OCI-LY7 (cell line): Measurements from ENCODE around the gene STXBP3. TPM values are rescaled to one million over a fixed set of nuclear protein-coding genes. Genes with fewer than 3 reads are reported as not detected.

Experiments used
- BruUV-seq: library from RNA; stranded (reverse); fragments of 400-500 nt; replicated peaks from 2 replicates; lab custom pipeline; 2021; lab: Mats Ljungman, UMichigan
- CTCF ChIA-PET: fragments of 300-600 bp; sonication (Branson Sonifier 250); formaldehyde crosslinking; loops from one replicate; lab custom pipeline; 2022; ENCODE audit warnings: antibody characterized with exemption; ENCODE audit not compliant: unreplicated experiment; lab: Charles Lee
- POLR2A ChIA-PET: fragments of 300-600 bp; sonication (Branson Sonifier 250); formaldehyde crosslinking; loops from one replicate; lab custom pipeline; 2022; ENCODE audit warnings: antibody characterized with exemption; lab: Charles Lee
- DNase-seq: peaks from one replicate; pipeline ENCODE4 v3.0.0-alpha.2; 2015; ENCODE audit warnings: low spot score
- H2AFZ ChIP-seq: fragments of 200-600 bp; sonication (generic), shearing (Covaris generic); 2 replicates; pipeline ENCODE4 v1.6.1; 2014; ENCODE audit warnings: mild to moderate bottlenecking, antibody characterized with exemption, low read length, moderate library complexity
- H3K27ac ChIP-seq: fragments of 200-600 bp; sonication (generic); 2 replicates; pipeline ENCODE4 v1.5.1; 2014; ENCODE audit warnings: mixed run types, low read depth, mild to moderate bottlenecking, moderate library complexity, low read length, inconsistent platforms; ENCODE audit not compliant: poor library complexity, severe bottlenecking
- H3K36me3 ChIP-seq: fragments of 200-600 bp; sonication (generic); 2 replicates; pipeline ENCODE4 v1.6.1; 2014; ENCODE audit warnings: mild to moderate bottlenecking, antibody characterized with exemption, low read length, moderate library complexity, mixed read lengths; ENCODE audit not compliant: insufficient read depth
- H3K4me1 ChIP-seq: fragments of 200-600 bp; sonication (generic); 2 replicates; pipeline ENCODE4 v1.5.1; 2014; ENCODE audit warnings: mild to moderate bottlenecking, low read length; ENCODE audit not compliant: insufficient read depth, poor library complexity, severe bottlenecking
- H3K4me2 ChIP-seq: fragments of 200-600 bp; sonication (generic); 2 replicates; pipeline ENCODE4 v1.6.1; 2014; ENCODE audit warnings: mild to moderate bottlenecking, low read length
- H3K4me3 ChIP-seq: fragments of 200-600 bp; sonication (generic); 2 replicates; pipeline ENCODE4 v1.5.1; 2014; ENCODE audit warnings: mild to moderate bottlenecking, low read depth, low read length; ENCODE audit not compliant: poor library complexity, severe bottlenecking
- H3K79me2 ChIP-seq: fragments of 200-600 bp; sonication (generic); 2 replicates; pipeline ENCODE4 v1.6.1; 2016; ENCODE audit warnings: low read depth, mild to moderate bottlenecking, low read length, moderate library complexity, mixed read lengths; ENCODE audit not compliant: insufficient read depth
- H3K9me2 ChIP-seq: fragments of 200-600 bp; sonication (generic); 2 replicates; pipeline ENCODE4 v1.6.1; 2016; ENCODE audit warnings: mild to moderate bottlenecking, low read length, mixed read lengths; ENCODE audit not compliant: insufficient read depth
- H3K9me3 ChIP-seq: fragments of 200-600 bp; sonication (generic); 2 replicates; pipeline ENCODE4 v1.6.1; 2014; ENCODE audit warnings: mild to moderate bottlenecking, mixed run types, low read length, mixed read lengths
- H4K20me1 ChIP-seq: fragments of 200-600 bp; sonication (generic); 2 replicates; pipeline ENCODE4 v1.6.1; 2014; ENCODE audit warnings: mild to moderate bottlenecking, antibody characterized with exemption, low read length, moderate library complexity, mixed read lengths; ENCODE audit not compliant: insufficient read depth
- CTCF ChIP-seq: fragments of 200-600 bp; sonication (generic); conservative IDR thresholded peaks from 2 replicates; pipeline ENCODE4 v1.5.1; 2014; ENCODE audit warnings: mild to moderate bottlenecking, antibody characterized with exemption, low read length, moderate library complexity, mixed read lengths
- EZH2phosphoT487 ChIP-seq: fragments of 200-600 bp; sonication (generic); IDR thresholded peaks from 2 replicates; pipeline ENCODE4 v1.6.1; 2018; ENCODE audit warnings: low read depth, borderline replicate concordance, mild to moderate bottlenecking, mixed run types, antibody characterized with exemption, low read length, moderate library complexity, mixed read lengths
- intact Hi-C: fragments of 100-400 bp; cut with micrococcal nuclease; formaldehyde crosslinking; loops from one replicate; pipeline ENCODE4 v1.10.0; 2022; ENCODE audit not compliant: unreplicated experiment
- total RNA-seq, 2 experiments: library from RNA; depleted of rRNA in 1 of 2; stranded (reverse); fragments of >200 nt in 1 of 2; shearing (Covaris generic) in 1 of 2; gene quantifications; 2 replicates each; pipeline ENCODE4 v1.2.3, GENCODE V29; 2014 to 2022

The STXBP3 gene
- total RNA-seq, 2 experiments from 2014 or later, result 27.7 to 38.2 TPM

- Histone ChIP-seq H3K4me3 (no peak overlapping the region), H3K4me2 (no peak overlapping the region), H3K36me3 (no peaks in the 10 kb centered on the region), H3K79me2 (peaks cover 3% of the 10 kb centered on the region; the same call in 1 of the 2 replicates), H4K20me1 (no peaks in the 10 kb centered on the region), H3K27ac (no peak overlapping the region), H2AFZ (no peak overlapping the region), H3K9me2 (no peaks in the 10 kb centered on the region), H3K4me1 (no peaks in the 10 kb centered on the region), H3K9me3 (no peaks in the 10 kb centered on the region)
- CTCF ChIA-PET, result no interaction called here
- POLR2A ChIA-PET, result interaction anchor here (0.6 kb wide), 2 partner anchors 51 to 82 kb away, joined by 3 read pairs; no protein-coding TSS in a partner anchor
- intact Hi-C loops, result no loop called here
- TF ChIP-seq CTCF (no peak), EZH2phosphoT487 (no peak)
- BruUV-seq, result no TSS peak
- no peak for DNase-seq
Observed at GRCh38 chr1:108742253-108742652, 4.2 kb upstream of the STXBP3 start.

GRCh38 chr1:108745980-108746381 lies 493 bp upstream of the STXBP3 start:
- no peaks in the 10 kb centered on the region for H4K20me1 ChIP-seq
- no TSS peak for BruUV-seq

More at GRCh38 chr1:108745980-108746381, 493 bp upstream of the STXBP3 start:
- Histone ChIP-seq H3K9me2 (no peaks in the 10 kb centered on the region), H3K9me3 (no peaks in the 10 kb centered on the region), H3K4me2 (peak overlapping the region; percentile 34; the same call in 1 of the 2 replicates), H3K4me1 (peaks cover 3% of the 10 kb centered on the region), H3K4me3 (no peak overlapping the region), H3K36me3 (peaks cover 7% of the 10 kb centered on the region), H2AFZ (peak overlapping the region; percentile 93), H3K79me2 (peaks cover 14% of the 10 kb centered on the region), H3K27ac (no peak overlapping the region)
- DNase-seq, result no peak
- CTCF ChIA-PET, result no interaction called here
- TF ChIP-seq CTCF, result no peak
- no peak for TF ChIP-seq EZH2phosphoT487
- intact Hi-C loops, result loop anchor here (1.0 to 5.0 kb wide), 3 partner anchors 54 to 187 kb away; partner anchors contain the start of genes GPSM2 and PRPF38B
- POLR2A ChIA-PET, result interaction anchor here (0.6 kb wide), 1 partner anchor 21 kb away, joined by 6 read pairs; no protein-coding TSS in a partner anchor
